NCI-H146 treated with DMSO at 0.1 percent for 48 hours (cell line): ENCODE data around the gene NUMB.

ENCODE experiments used
- DNase-seq: peaks from one replicate; lab custom pipeline; 2025; ENCODE audit not compliant: unreplicated experiment; lab: John Stamatoyannopoulos, UW

The NUMB gene

DNA sequence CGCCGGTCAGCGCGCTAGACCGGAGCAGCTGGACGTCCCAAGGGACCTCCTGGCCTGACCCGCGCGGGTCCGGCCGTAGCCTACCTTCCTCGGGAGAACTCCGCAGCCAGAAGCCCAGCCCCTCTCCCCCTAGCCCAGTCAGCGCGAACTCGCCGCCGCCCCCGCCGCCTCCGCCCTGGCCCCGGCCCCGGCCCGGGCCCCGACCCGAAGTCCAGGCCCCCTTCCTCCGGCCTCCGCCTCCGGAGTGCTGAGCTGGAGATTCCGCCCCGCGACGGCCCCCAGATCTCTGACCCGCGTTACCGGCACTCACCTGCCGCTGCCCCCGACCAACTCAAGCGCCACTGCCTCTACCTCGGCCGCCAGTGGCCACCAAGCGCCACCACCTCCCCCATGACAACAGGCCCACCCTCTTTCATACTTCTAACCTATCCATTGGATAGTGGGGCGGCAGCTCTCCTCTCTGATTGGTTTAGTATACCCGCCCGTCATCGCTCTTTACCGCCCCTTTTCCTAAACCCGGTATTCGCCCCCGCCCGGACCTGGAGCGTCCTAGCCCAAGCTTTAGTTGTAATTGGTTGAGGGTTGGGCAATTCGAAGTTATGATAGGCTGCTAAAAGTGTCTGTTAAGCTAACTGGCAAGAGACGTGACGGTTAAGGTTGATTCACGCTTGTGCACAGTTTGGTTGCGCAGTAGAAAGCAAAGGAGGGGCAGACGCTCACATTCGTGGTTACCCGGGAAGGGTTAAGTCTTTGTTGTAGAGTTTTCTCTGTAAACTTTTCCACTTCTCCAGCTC, at the start of gene NUMB:
Gene NUMB, minus strand, starts transcription at position 364 of the 794 bp plus-strand sequence. CDS start 102,795 bp downstream, outside the sequence.
- peak; percentile 96 for DNase-seq

DNA sequence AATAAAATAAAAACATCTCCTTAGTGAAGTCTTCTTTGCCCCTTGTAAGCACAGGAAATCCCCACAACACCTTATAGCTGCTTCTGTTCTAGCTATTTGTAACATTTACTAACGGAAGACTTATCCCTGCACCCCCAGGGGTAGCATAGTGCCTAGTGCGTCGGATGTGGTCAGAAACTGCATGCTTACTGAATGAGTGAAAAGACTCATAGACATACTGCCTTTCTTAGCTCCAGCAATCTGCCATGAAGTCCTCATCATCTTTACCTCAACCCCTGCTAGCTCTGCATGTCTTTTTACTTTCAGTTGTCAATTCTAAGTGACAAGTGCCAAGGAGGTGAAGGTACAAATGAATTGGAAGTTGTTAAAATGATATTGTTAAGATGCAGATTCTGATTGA, 45.3 kb upstream of the NUMB start:
- no peak for DNase-seq

DNA sequence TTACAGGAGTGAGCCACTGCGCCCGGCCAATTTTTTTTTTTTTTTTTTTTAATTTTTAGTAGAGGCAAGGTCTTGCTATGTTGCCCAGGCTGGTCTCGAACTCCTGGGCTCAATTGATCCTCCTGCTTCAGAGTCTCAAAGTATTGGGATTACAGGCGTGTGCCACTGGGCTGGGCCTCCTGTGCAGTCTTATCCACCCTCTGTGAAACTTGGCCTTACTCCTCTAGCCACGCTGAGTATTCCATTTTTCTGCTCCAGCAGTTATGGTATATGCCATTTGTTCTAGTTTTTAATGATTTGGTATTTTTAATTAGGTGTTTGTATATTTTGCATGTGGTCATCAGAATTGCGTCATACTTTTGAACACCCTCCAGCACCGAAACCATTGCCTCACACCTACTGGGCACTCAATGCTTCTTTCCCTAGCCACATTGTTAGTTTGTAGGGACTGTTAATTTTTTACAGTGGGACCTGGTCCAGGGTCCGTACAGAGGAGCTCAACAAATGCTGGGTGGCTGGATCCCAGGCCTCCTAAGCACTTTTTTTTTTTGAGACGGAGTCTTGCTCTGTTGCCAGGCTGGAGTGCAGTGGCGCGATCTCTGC, 43.8 kb upstream of the NUMB start:
- no peak for DNase-seq

DNA sequence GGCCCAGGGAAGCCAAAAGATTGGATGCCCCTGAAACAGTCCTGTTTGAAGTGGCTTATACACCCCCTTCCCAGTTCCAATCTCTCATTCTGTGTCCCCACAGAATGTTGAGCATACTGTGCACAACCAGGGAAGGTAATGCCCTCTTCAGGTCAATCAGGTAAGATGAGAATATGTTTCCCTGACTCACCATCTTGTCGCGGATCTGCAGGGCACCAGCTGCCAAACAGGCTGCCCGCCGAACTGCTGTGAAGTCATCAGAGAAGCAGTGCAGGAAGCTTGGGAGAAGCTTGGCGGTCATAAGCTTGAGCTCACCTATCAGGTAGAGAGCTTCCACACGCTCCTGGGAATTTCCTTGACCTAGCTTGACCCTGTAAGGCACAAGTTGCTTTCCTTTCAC, 42.0 kb upstream of the NUMB start:
- no peak for DNase-seq

DNA sequence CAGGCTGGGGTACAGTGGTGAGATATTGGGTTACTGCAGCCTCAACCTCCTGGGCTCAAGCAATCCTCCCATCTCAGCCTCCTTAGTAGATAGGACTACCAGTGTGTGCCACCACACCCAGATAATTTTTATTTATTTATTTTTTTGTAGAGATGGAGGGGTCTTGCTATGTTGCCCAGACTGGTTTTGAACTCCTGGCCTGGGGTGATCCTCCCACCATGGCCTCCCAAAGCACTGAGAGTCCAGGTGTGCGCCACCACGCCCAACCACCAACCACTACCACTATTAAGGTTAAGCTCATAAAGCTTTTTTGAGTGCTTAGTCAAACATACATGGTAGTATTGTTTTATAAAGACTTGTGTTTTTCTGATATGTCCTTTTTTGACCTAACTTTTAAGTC, 36.2 kb upstream of the NUMB start:
- DNase-seq = no peak

DNA sequence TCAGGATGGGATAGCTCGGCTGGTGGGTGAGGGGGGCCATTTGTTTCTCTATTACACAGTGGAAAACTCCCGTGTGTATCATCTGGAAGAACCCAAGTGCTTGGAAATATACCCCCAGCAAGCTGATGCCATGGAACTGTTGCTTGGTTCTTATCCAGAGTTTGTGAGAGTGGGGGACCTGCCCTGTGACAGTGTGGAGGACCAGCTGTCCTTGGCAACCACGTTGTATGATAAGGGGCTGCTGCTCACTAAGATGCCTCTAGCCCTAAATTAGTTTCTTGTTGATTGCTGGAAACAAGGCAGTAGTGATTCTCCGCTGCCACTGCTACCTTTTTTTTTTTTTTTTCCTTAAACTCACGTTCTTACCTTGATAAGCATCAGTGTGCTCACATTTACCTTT, 34.3 kb upstream of the NUMB start:
- no peak for DNase-seq

DNA sequence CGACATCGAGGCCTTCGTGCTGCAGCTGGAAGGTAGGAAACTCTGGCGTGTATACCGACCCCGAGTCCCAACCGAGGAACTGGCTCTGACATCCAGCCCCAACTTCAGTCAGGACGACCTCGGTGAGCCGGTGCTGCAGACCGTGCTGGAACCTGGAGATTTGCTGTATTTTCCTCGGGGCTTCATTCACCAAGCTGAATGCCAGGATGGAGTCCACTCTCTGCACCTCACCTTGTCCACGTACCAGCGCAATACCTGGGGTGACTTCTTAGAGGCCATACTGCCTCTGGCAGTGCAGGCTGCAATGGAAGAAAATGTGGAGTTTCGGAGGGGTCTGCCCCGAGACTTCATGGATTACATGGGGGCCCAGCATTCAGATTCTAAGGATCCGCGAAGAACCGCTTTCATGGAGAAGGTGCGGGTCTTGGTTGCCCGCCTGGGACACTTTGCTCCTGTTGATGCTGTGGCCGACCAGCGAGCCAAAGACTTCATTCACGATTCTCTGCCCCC, 33.8 kb upstream of the NUMB start:
- DNase-seq = no peak

DNA sequence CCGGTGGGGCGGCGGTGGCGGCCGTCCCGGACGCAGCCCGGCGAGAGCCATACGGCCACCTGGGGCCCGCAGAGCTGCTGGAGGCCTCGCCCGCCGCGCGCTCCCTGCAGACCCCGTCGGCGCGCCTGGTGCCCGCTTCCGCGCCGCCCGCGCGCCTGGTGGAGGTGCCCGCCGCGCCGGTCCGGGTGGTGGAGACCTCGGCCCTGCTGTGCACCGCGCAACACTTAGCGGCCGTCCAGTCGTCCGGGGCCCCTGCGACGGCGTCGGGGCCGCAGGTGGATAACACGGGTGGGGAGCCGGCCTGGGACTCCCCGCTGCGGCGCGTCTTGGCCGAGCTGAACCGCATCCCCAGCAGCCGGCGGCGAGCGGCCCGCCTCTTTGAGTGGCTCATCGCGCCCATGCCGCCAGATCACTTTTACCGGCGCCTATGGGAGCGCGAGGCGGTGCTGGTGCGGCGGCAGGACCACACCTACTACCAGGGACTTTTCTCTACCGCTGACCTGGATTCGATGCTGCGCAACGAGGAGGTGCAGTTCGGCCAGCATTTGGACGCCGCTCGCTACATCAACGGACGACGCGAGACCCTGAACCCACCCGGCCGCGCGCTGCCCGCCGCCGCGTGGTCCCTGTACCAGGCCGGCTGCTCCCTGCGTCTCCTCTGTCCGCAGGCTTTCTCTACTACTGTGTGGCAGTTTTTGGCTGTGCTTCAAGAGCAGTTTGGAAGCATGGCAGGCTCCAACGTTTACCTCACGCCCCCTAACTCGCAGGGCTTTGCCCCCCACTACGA, 33.1 kb upstream of the NUMB start:
- peak; percentile 6 for DNase-seq

DNA sequence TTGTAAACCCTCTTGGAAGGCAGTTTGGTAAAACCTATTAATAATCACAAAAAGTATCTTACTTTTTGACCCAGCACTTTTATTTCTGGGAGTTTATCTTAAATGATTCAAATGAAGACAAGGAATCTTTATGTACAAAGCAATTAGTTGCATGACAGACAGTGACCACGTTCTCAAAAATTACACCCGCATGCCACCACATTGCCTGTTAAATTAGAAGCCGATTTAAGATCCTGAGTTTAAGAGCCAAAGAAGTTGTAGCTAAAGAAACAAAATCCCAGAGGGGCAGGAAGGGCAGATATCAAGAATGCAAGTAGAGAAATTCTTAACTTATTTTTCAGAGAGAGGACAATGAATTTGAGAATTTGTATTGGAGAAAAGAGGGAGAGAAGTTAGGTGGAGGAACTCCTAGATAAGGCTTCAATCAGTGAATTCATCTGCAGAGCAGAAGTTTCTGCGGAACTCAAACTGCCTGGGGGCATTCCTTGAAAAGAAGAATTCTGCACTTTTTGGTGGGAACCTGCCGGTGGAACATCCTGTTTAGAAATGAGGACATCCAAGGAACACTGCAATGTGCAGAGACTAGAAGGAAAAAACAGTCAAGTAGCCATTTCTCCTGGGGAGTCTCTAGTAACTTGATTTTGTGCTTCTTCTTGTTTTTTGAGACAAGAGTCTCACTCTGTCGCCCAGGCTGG, 31.3 kb upstream of the NUMB start:
- DNase-seq = no peak

DNA sequence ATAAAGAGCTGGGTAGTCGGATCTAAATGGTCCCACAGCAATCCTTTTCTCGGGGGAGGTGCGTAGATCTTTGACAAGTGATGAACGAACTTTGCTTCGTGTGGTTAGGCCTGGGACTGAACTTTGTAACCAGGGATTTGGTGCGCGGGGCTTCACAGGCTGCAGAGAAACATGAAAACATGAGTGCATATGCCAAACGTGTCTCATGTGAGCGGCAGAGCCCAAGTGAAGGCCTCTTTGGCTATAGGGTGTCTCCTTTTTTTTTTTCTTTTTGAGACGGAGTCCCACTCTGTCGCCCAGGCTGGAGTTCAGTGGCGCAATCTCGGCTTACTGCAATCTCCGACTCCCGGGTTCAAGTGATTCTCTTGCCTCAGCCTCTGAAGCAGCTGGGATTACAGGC, 20.3 kb upstream of the NUMB start:
- DNase-seq = no peak

DNA sequence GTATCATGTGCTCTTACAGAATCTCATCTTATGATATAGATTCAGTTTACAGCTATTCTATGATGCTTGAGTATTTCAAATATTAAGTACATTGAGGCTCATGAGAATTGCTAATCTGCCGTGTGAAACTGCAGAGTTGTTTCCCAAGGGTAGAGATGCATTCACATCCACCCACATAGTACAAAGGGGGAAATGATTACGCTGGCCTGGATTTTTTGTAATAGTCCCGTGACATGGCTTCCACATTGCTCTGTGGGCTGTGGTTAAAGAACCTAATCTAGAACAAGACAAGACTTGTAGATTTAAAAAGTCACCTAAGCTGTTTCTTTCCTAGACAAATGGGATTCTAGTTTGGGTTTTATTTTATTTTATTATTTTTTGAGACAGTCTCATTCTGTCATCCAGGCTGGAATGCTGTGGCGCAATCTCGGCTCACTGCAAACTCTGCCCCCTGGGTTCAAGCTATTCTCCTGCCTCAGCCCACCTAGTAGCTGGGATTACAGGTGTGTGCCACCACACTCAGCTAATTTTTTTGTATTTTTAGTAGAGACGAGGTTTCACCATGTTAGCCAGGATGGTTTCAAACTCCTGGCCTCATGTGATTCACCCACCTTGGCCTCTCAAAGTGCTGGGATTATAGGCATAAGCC, 19.4 kb upstream of the NUMB start:
- DNase-seq = no peak

DNA sequence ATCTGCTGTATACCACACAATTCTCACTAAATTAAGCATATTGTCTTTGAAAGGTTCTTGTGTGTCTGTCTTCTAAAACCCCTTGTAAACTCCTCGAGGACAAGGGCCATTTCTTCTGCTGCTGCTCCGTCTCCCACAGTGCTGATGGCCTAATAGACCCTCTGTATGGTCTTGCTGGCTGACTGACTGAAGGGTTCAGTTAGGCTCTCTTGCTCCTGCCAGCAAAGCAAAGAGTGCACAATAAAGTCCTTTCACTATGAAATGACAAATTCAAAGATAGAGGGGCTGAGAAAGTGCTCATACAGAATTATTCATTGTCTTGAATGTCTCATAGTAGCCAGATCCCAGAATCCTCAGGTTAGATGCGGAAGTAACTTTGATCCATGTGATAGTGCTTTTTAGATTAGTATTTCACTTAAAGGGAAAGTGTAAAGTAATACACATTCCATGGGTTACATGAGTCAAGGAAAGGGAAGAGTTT, 18.1 kb upstream of the NUMB start:
- no peak for DNase-seq

DNA sequence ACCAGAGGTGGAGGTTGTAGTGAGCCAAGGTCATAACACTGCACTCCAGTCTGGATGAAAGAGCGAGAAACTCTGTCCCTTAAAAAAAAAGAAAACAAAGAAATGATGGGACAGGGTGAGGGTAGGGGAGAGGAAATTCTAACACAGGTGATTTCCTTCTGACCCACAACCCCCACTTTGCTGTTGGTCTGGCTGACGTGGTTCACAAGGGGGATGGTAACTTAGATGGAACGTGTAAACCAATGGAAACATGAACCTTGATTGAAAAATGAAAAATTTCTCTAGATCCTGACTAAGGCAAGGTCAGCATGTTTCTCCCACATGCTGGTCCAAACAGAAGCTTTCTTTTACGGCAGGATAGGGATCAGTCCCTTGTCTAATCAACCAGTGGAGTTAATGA, 16.6 kb upstream of the NUMB start:
- DNase-seq = no peak

DNA sequence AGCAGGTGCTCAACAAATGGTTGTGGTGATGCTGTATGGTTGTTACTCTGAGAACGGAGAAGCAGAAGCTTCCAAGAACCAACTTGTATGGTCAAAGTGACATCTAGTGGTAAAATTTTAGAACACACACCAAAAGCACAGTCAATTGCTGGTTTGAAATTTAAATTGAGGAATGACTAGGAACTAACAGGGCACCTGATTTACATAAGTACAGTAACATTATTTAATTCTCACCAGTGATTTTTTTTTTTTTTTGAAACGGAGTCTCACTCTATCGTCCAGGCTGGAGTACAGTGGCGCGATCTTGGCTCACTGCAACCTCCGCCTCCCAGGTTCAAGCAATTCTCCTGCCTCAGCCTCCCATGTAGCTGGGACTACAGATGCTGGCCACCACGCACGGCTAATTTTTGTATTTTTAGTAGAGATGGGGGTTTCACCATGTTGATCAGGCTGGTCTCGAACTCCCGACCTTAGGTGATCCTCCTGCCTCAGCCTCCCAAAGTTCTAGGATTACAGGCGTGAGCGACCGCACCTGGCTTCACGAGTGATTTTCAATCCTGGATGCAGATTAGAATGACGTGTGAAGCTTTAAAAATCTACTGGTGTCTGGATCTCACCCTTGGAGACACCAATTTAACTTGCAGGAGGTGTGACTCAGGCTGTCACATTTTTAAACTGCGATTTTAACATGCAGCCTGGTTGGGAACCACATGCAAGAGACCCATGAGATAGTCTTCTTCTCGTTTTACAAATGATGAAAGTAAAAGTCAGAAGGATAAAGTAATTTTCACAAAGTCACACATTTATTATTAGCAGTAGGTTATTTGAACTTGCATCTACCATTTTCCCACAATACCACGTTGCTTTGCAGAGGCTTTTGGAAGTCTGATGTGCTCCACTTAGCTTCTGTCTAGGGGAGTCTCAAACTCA, 14.1 kb upstream of the NUMB start:
- peak; percentile 29 for DNase-seq

DNA sequence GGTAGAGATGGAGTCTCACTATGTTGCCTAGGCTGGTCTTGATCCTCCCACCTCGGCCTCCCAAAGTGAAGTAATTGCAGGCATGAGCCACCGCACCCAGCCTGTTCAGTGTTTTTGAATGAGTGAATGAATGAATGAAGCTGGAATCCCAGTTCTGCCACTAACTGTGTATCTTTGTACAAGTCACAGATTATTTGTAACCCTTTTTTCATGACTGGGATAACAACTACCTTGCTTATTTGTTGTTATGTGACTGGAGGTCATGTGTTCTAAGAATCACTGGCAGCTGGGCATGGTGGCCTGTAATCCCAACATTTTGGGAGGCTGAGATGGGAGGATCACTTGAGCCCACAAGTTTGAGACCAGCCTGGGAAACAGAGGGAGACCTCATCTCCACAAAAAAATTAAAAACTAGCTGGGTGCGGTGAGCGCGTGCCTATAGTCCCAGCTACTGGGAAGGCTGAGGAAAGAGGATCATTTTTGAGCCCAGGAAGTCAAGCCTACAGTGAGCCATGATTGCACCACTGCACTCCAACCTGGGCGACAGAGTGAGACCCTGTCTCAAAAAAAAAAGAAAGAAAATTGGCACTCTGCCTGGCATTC, 13.3 kb upstream of the NUMB start:
- DNase-seq = no peak

DNA sequence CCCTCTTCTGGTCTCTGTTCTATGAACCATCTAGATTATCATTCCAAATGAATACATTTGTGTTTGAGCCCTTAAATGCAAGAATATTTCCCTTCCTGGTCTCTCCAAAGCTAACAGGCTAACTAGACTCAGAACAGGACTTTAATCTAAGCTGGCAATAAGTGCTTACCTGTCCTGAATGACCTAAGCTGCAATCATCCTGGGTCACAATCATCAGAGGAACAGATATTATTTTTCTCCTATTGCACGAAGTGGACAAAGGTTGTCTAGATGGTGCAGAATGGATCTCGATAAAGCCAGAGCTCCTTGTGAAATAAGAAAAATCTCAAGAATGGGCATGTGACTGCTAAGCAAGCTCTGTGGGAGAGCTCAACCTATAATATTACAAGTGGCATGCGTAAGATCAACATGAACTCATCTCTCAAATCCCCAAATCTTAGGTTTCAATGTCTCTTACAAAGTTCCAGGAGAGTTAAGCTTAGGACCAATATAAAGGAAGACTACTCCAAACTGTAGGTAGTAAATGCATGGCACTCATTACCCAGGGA, 10.6 kb upstream of the NUMB start:
- DNase-seq = no peak

DNA sequence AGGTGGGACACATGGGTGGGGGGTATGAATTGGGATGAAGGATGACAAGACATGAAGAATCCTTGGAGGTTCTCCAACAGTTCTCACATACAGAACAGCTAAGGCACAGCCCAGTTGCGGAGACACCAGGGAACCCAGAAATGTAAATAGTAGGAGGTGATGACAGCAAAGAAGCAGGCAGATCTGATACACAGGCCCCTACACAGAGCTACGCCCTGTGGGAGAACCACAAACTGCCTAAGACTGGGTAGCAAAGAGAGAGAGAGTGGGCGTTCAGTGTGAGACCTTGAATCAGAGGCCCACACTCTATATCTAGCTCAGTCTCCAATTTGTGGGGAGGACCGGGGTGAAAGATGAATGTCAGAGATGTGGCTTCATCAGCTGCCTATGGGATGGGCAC, 9.5 kb upstream of the NUMB start:
- no peak for DNase-seq

DNA sequence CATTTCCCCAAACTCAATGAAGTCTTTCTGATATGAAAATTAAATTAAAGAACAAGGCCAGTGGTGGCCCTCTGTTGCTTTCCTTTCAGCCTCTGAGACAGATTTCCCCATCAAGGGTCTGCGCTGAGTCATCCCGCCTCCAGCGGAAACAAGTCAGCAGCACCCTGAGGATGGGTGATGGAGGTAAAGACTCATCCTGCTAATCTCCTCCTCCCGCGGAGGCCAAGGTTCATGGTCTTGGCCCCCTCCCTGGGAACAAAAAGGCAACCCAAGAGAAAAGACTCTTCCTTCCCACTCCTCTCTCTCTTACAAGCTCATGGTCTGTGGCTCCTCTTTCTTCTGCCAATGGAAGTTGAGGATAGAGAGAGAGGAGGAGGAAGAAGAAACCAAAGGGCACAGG, 9.0 kb upstream of the NUMB start:
- DNase-seq = no peak

DNA sequence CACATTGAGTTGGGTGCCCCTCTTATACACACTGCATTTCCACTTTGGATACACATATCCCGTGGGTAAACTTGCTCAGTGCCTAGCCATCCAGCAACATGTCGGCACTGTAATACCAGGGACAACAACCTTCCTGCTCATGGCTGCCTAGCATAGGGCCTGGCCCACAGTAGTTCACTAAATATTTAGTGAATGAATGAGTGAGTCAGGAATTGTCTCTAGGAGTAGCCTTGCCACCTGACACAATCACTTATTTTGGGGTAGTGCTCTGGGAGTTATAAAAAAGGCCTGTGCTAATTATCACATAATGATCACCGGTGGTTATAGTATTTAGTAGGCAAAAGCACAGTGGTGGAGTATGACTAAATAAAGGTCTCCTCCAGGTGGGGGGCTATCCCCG, 8.5 kb upstream of the NUMB start:
- no peak for DNase-seq
